Measurements from ENCODE around the gene SPRED2.

DNA sequence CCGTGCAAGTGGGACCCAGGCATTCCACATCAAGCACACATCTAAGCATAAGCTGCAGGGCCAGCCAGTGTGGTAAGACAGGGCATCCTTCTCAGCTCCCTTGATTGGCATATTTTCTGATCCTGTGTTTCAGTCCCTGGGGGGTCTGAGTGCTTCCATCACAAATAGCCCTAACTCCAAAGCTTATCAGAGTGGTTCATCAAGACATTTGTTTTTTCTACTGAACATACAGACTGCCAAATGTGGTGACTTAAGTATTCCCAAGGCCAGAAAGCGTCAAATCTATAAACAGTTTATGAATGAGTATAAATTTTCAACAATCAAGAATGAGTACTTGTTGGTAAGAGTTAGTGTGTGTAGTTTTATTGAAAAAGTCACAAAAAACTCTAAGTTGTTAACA lies 18.8 kb downstream of the SPRED2 start:
- TF ChIP-seq, protein P1, sequence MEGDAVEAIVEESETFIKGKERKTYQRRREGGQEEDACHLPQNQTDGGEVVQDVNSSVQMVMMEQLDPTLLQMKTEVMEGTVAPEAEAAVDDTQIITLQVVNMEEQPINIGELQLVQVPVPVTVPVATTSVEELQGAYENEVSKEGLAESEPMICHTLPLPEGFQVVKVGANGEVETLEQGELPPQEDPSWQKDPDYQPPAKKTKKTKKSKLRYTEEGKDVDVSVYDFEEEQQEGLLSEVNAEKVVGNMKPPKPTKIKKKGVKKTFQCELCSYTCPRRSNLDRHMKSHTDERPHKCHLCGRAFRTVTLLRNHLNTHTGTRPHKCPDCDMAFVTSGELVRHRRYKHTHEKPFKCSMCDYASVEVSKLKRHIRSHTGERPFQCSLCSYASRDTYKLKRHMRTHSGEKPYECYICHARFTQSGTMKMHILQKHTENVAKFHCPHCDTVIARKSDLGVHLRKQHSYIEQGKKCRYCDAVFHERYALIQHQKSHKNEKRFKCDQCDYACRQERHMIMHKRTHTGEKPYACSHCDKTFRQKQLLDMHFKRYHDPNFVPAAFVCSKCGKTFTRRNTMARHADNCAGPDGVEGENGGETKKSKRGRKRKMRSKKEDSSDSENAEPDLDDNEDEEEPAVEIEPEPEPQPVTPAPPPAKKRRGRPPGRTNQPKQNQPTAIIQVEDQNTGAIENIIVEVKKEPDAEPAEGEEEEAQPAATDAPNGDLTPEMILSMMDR (conservative IDR thresholded peaks at IDR 0.05 in 1 of 2, IDR thresholded peaks at IDR 0.05 in 1 of 2; ENCODE audit: extremely low read depth in 1 of 2, insufficient read depth in 1 of 2, low read depth in 1 of 2, low read length in 2 of 2), result no peak
- TF ChIP-seq EZH2 (IDR thresholded peaks at IDR 0.05; ENCODE audit: borderline replicate concordance, low read length), result no peak
